NOMO-1 (cell line): ENCODE data around the gene FGF3.

ENCODE experiments used
- DNase-seq, 2 experiments: peaks; one replicate each; lab custom pipeline; 2025; ENCODE audit not compliant: unreplicated experiment in 2 of 2; lab: John Stamatoyannopoulos, UW

FGF3 gene

DNA sequence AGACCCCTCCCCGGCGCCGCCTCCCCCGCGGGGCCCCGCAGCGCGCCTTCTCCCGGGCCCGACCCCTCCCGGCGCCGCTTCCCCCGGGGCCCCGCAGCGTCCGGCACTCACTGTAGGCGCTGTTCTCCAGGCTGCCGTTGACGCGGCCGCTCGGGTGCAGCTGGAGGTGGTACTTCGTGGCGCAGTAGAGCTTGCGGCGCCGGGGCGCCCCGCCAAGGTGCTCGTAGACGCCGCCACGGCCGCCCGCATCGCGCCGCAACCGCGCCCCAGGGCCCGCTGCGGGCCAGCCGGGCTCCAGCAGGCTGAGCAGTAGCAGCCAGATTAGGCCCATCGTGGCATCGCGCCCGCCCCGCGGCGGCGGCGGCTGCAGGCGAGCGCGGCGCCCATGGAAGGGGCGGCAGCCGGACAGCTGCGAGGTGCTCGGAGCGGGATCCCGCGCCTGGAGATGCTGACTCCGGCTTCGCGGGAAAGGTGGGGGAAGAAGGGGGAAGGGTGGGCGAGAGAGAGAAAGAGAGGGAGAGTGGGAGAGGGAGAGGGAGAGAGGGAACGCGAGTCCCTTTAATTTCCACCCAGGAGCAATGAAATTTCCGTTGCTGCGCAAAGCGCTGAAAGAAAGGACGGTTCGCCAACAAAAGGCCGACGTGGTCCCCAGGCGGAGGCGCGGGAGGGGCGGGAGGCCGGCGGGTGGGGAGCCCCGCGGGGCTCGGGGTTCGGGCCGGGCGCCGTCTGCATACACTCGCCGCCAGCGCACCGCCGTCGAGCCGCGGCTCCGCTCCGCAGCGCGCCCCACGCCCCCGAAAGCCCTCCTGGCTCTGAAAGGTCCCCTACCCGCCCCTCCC is at the start of gene FGF3:
TSS of gene FGF3 (minus strand) at position 814 of the 839 bp plus-strand sequence. CDS start at position 331, 483 bp downstream.
- no peak for DNase-seq

- DNase-seq = no peak
Observed at GRCh38 chr11:69868871-69869270, 49.7 kb upstream of the FGF3 start.

DNA sequence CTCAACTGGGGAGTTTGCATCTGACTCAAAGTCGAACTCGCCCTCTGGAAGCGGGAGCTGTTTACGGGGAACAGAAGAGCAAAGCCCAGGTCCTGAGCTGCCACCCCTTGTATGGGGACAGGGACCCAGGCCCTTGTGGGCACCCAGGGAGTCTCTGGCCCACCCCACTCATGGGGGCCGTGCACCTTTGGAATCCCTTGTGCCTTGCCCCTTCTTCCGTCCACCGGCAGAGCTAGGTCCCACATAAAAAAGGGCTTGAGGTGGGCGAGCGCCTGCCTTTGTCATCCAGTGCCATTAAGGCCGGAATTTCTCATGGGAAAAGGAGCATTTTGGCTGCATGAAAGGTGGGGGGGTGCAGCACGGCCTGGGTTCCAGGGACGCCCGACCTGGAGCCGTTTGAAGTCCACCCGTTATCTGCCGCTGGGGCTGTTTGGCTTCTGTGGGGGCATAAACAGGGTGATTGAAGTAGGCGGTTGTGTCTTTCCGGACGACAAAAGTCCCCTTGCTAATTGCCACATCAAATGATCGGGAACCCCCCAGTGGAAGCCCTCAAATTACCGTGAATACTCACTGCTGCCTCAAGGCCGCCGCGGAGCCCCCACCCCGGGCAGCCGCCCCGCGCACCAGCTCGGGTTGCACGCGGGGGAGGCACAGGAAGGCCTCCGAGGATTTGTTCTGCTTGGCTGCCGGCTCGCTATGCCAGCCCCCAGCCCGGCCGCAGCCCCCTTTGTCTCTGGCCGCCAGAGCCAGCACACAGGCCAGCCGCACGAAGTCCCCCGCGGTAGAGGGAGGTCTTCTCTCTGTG is 49.0 kb upstream of the FGF3 start:
- DNase-seq = no peak

DNA sequence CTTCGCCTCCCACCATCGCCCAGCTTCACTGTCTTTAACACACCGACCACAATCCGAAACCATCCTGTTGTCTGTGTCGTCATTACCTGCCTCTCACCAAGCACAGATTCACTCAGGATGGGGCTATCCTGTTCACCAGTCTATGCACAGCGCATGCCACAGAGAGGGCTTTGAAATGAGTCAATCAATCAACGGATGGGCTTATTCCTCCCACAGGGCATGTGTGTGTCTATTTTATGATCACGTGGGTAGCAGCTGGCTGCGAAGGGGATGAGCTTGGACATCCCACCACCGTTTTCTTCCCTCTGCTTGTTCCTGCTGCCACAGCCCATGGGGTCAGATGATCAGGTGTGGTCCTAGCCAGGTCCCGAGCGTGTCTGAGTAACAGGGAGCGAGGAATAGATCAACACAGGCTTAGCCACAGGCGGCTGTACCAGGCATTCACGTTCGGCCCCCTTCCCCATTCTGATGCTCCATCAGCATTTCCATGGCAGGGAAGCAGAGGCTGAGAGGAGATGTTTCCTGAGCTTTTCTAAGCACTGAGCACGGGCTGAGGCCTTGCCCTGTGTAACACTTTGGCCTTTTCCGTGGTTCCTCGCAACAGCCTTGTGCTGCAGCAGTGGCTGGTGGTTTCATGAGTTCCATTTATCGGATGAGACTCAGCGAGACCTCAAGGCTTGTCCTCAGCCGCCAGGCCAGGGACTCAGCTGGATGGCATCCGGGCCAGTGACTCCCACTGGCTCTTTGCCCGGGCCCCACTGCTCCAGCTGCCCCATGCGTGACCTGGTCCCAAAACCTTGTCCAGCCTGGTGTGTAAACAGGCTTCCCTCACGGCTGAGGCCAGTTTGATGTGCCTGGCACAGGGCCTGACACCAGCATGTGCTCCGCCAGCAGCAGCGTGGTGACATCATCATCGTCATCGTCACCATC is 48.1 kb upstream of the FGF3 start:
- DNase-seq = no peak

- DNase-seq = no peak
Observed at GRCh38 chr11:69866648-69867047, 47.4 kb upstream of the FGF3 start.

DNA sequence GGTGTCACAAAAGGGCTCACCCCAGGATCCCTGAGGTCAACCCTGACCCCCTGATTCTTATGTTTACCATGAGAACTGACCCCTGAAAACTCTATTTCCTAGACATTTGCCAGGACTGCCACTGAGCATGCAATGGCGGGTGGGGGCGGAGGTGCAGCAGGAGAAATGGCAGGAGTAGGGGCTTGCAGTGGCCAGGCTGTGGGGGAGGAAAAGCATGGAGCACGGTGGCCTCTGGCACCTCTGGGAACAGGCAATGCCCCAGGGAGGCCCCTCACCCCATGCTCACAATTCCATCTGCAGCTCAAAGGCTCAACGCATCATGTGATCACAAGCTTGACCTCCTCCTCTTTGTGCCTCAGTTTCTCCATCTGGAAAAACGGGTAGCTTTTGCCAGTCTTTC is 46.5 kb upstream of the FGF3 start:
- DNase-seq = no peak

DNA sequence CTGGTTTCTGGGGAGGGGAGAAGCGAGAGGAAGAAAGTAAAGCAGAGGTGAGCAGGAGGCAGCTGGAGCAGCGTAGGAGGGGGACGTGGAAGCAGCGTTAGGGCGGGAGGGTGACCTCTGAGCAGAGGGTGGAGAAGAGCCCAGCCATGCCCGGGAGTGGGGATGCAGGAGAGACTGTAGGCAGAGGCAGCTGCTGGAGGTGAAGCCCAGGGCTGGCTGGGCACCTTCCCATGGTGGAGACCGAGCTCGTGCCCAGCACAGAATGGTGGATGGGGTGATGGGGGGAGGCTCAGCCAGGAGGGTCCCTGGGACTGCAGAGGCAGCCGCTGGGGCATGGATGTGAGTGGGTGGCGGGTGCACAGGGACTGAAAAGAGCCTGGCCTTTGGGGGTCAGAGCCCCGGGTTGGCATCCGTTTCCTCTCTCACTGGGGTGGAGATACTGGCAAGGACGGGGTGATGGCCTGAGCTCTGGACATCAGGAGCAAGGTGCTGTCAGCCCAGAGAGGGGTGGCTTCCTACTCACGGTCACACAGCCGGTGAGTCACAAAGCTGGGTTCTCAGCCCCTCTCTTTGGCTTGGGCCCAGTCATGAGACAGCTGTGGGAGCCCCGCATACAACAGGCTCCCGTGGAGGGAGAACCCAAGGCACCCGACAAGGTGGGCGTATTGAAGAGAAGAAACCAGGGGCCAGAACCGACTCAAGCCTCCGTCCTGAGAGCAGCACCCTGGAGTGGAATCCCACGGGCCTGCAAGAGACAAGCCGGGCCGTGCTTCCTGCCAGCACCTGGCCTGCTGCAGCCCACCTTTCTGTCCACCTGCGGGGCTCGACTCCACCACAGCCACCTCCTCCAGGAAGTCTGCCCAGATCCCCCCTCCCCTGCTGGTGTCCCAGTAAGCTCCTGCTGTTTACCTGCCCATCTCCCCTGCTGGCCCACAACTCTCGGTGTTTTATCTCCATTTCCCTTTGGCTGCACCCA is 45.8 kb upstream of the FGF3 start:
- DNase-seq = no peak

GRCh38 chr11:69863544-69864200 is 44.5 kb upstream of the FGF3 start:
- DNase-seq = no peak

DNA sequence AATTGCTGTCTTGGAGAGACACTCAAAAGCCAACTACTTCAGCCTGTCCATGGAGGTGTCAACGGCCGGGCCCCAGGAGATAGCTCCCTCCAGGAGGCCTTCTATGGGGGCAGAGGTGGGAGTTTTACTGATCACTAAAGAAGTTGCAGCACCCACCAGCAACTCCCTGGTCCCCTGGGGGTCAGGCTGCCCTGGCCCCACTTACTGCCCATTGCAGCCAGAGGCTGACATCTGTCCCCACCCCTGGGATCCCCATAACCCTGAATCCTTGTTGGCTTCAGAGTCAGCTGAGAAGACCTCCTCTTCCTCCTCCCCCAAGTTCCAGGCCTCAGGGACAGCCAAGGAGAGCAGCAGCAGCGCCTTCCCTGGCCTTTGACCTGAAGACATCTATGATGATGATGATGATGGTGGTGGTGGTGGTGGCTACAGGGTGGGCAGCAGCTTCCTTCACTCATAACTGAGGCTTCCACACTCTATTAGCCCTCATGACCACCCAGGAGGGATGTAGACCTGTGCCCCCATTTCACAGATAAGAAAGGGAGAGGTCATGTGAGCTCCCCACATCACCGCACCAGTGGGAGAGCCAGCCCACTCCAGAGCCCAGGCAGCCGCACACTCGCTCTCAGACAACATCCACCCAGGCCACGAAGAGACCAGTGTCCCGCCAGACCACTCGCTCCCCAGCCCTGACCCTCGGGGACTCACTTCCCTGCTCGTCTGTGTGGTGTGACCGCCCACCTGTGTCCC is 43.8 kb upstream of the FGF3 start:
- no peak for DNase-seq

GRCh38 chr11:69862331-69862771 is 43.1 kb upstream of the FGF3 start:
- DNase-seq = no peak

- DNase-seq = no peak
Observed at GRCh38 chr11:69861901-69862300, 42.7 kb upstream of the FGF3 start.

DNA sequence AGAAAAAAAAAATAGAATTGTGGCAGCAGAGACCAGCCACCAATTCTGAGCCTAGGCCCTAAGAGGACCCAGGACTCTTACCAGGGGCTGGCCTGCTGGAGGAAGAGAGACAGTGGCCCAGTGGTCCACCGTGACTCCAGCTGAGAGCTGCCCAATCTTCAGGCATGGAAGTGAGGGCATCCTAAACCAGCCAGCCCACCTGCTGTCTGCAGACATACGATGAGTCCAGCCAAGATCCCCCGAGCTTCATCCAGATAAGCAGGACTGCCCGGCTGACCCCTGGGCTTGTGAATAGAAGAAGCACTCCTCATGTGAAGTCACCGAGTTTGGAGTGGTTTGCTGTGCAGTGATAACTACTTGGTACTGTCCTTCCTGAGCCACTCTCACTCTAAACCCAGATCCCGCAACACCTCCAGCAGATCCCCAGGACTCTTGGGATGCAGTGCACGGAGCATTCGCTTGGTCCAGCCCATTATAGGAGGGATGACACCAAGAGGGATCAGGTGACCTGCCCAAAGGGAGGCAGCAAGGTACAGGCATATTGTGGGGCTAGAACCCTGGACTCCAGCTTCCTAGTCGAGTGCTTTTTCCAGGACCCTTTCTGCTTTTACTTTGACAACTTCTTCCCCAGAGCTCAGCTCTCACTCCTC is 41.7 kb upstream of the FGF3 start:
- no peak for DNase-seq

GRCh38 chr11:69860244-69860643 is 41.0 kb upstream of the FGF3 start:
- DNase-seq = no peak

DNA sequence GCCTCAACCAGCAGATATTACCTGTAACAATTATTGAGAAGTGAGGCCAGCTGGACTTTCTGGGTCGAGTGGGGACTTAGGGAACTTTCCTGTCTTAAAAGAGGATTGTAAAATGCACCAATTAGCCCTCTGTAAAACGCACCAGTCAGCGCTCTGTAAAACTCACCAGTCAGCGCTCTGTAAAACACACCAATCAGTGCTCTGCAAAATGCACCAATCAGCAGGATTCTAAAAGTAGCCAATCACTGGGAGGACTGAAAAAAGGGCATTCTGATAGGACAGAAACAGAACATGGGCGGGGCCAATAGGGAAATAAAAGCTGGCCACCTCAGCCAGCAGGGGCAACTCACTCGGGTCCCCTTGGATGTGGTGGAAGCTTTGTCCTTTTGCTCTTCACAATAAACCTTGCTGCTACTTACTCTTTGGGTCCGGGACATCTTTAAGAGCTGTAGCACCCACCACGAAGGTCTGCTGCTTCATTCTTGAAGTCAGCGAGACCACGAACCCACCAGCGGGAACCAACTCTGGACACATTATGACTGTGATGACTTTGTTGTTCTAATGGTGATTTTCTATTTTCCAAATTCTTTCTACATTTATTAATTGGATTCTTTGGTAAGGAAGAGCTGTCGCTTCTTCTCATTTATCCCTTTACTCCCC is 40.2 kb upstream of the FGF3 start:
- DNase-seq = no peak

- no peak for DNase-seq
Observed at GRCh38 chr11:69855421-69855820, 36.2 kb upstream of the FGF3 start.

- no peak for DNase-seq
Observed at GRCh38 chr11:69854713-69855112, 35.5 kb upstream of the FGF3 start.

DNA sequence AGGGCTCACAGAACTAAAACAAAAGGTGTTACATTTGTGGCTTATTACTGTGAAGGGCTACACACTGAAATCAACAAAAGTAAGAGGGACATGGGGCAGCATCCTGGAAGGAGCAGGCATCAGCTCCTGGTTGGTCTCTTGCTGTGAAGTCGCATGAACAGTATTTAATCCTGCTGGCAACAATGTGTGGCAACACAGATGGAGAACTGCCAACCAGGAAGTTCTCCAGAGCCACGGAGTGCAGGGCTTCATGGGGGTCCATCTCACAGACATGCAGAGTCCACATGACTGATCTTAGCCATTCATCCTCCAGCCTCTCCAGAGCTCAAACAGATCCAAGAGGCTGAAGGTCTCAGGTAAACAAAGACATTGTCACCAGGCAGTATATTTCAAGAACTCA is 32.8 kb upstream of the FGF3 start:
- DNase-seq = no peak
